H9 (cell line): ENCODE data around the gene TBC1D7. TPM values are rescaled to one million over a fixed set of nuclear protein-coding genes. Genes with fewer than 3 reads are reported as not detected.

Experiments used
- DNase-seq: peaks from one replicate; pipeline ENCODE4 v3.0.0-alpha.2; 2017
- H2AFZ ChIP-seq: one replicate; pipeline ENCODE4 v1.6.1; 2013; ENCODE audit warnings: mild to moderate bottlenecking, low read length, control low read depth, moderate library complexity
- H2AK5ac ChIP-seq: 2 replicates; pipeline ENCODE4 v1.6.1; 2013; ENCODE audit warnings: low read length, control low read depth, mixed read lengths; ENCODE audit not compliant: insufficient read length
- H2BK120ac ChIP-seq: one replicate; pipeline ENCODE4 v1.6.1; 2013; ENCODE audit warnings: low read depth, mild to moderate bottlenecking, low read length, control low read depth, inconsistent platforms; ENCODE audit not compliant: poor library complexity, severe bottlenecking
- H2BK12ac ChIP-seq: 2 replicates; pipeline ENCODE4 v1.6.1; 2013; ENCODE audit warnings: low read length, control low read depth, mixed read lengths, low read depth; ENCODE audit not compliant: insufficient read length
- H2BK15ac ChIP-seq: 2 replicates; pipeline ENCODE4 v1.6.1; 2013; ENCODE audit warnings: low read depth, low read length, control low read depth
- H2BK20ac ChIP-seq: one replicate; pipeline ENCODE4 v1.6.1; 2013; ENCODE audit warnings: low read depth, mild to moderate bottlenecking, low read length, control low read depth, inconsistent platforms; ENCODE audit not compliant: poor library complexity, severe bottlenecking
- H2BK5ac ChIP-seq: 2 replicates; pipeline ENCODE4 v1.6.1; 2013; ENCODE audit warnings: low read length, control low read depth, mixed read lengths; ENCODE audit not compliant: insufficient read length
- H3K14ac ChIP-seq: 2 replicates; pipeline ENCODE4 v1.6.1; 2013; ENCODE audit warnings: low read length, control low read depth; ENCODE audit not compliant: insufficient read depth
- H3K18ac ChIP-seq: 2 replicates; pipeline ENCODE4 v1.6.1; 2013; ENCODE audit warnings: low read depth, mild to moderate bottlenecking, mixed read lengths, low read length, control low read depth; ENCODE audit not compliant: insufficient read length
- H3K23ac ChIP-seq: 2 replicates; pipeline ENCODE4 v1.6.1; 2013; ENCODE audit warnings: low read length, control low read depth, mixed read lengths, low read depth; ENCODE audit not compliant: insufficient read length
- H3K23me2 ChIP-seq: 2 replicates; pipeline ENCODE4 v1.6.1; 2013; ENCODE audit warnings: low read depth, mild to moderate bottlenecking, mixed read lengths, low read length, control low read depth; ENCODE audit not compliant: insufficient read length, poor library complexity, severe bottlenecking
- H3K27ac ChIP-seq: 2 replicates; pipeline ENCODE4 v1.5.1; 2013; ENCODE audit warnings: low read length, control low read depth, mixed read lengths, low read depth; ENCODE audit not compliant: insufficient read length
- H3K27me3 ChIP-seq: 2 replicates; pipeline ENCODE4 v1.6.1; 2013; ENCODE audit warnings: low read length, control low read depth, inconsistent platforms; ENCODE audit not compliant: insufficient read depth
- H3K4ac ChIP-seq: 2 replicates; pipeline ENCODE4 v1.6.1; 2013; ENCODE audit warnings: low read depth, mild to moderate bottlenecking, control low read depth, inconsistent platforms, low read length, moderate library complexity
- H3K4me1 ChIP-seq: 2 replicates; pipeline ENCODE4 v1.6.1; 2013; ENCODE audit warnings: low read length, control low read depth, inconsistent platforms; ENCODE audit not compliant: insufficient read depth
- H3K4me2 ChIP-seq: 2 replicates; pipeline ENCODE4 v1.6.1; 2013; ENCODE audit warnings: low read length, control low read depth, mixed read lengths; ENCODE audit not compliant: insufficient read length, insufficient read depth
- H3K56ac ChIP-seq: 2 replicates; pipeline ENCODE4 v1.6.1; 2013; ENCODE audit warnings: low read depth, mild to moderate bottlenecking, mixed read lengths, low read length, control low read depth; ENCODE audit not compliant: insufficient read length
- H3K79me1 ChIP-seq: 2 replicates; pipeline ENCODE4 v1.6.1; 2013; ENCODE audit warnings: low read depth, mild to moderate bottlenecking, moderate library complexity, low read length, control low read depth, inconsistent platforms; ENCODE audit not compliant: insufficient read depth, poor library complexity, severe bottlenecking
- H3K79me2 ChIP-seq: 2 replicates; pipeline ENCODE4 v1.6.1; 2013; ENCODE audit warnings: low read length, control low read depth, inconsistent platforms; ENCODE audit not compliant: insufficient read depth
- H3K9ac ChIP-seq: 2 replicates; pipeline ENCODE4 v1.6.1; 2013; ENCODE audit warnings: low read length, control low read depth, mixed read lengths; ENCODE audit not compliant: insufficient read length; ENCODE audit errors: extremely low read depth
- H3K9me3 ChIP-seq: one replicate; pipeline ENCODE4 v1.6.1; 2013; ENCODE audit warnings: low read depth, low read length, inconsistent platforms; ENCODE audit not compliant: control insufficient read depth
- H3T11ph ChIP-seq: one replicate; pipeline ENCODE4 v1.6.1; 2013; ENCODE audit warnings: mild to moderate bottlenecking, low read length, control low read depth, inconsistent platforms
- H4K20me1 ChIP-seq: one replicate; pipeline ENCODE4 v1.6.1; 2013; ENCODE audit not compliant: control insufficient read depth, insufficient read length, insufficient read depth
- H4K5ac ChIP-seq: 2 replicates; pipeline ENCODE4 v1.6.1; 2013; ENCODE audit warnings: low read depth, mild to moderate bottlenecking, mixed read lengths, low read length, control low read depth; ENCODE audit not compliant: insufficient read length
- H4K8ac ChIP-seq: replicated peaks from 2 replicates; pipeline ENCODE4 v1.6.1; 2013; ENCODE audit warnings: low read length, control low read depth, mixed read lengths, low read depth; ENCODE audit not compliant: insufficient read length
- H4K91ac ChIP-seq: 2 replicates; pipeline ENCODE4 v1.6.1; 2013; ENCODE audit warnings: low read depth, mild to moderate bottlenecking, moderate library complexity, mixed read lengths, low read length, control low read depth; ENCODE audit not compliant: insufficient read length
- H3K27ac Mint-ChIP-seq, 3 experiments: 2 replicates in 2 of 3; 3 replicates in 1 of 3; pipeline ENCODE4 v1.8.0; 2020 to 2021; ENCODE audit warnings: mixed read lengths in 3 of 3, mild to moderate bottlenecking in 1 of 3, moderate library complexity in 1 of 3
- H3K27me3 Mint-ChIP-seq: 2 replicates; pipeline ENCODE4 v1.8.0; 2021; ENCODE audit warnings: low read depth, mild to moderate bottlenecking, moderate library complexity, mixed read lengths
- H3K36me3 Mint-ChIP-seq, 3 experiments: 2 replicates in 2 of 3; 3 replicates in 1 of 3; pipeline ENCODE4 v1.8.0; 2020 to 2021; ENCODE audit warnings: low read depth in 3 of 3, mixed read lengths in 3 of 3; ENCODE audit not compliant: insufficient read depth in 1 of 3
- H3K4me1 Mint-ChIP-seq, 2 experiments: 2 replicates each; pipeline ENCODE4 v1.8.0; 2020; ENCODE audit warnings: mixed read lengths in 2 of 2
- H3K4me3 Mint-ChIP-seq, 2 experiments: 2 replicates in 1 of 2; 3 replicates in 1 of 2; pipeline ENCODE4 v1.8.0; 2020 to 2021; ENCODE audit warnings: mild to moderate bottlenecking in 2 of 2, mixed read lengths in 2 of 2, moderate library complexity in 1 of 2
- H3K9me3 Mint-ChIP-seq, 2 experiments: 2 replicates in 1 of 2; 3 replicates in 1 of 2; pipeline ENCODE4 v1.8.0; 2020; ENCODE audit warnings: mild to moderate bottlenecking in 2 of 2, mixed read lengths in 2 of 2, moderate library complexity in 1 of 2
- CTCF ChIP-seq: fragments of 200-600 bp; sonication (generic); conservative IDR thresholded peaks from 3 replicates; pipeline ENCODE4 v1.8.0; 2021; ENCODE audit warnings: antibody characterized with exemption, mild to moderate bottlenecking
- whole genome bisulfite sequencing: extraction: QIAGEN DNeasy Blood & Tissue Kit; methylation state at CpG from one replicate; pipeline ENCODE4 v1.1.7; 2013; ENCODE audit warnings: missing lambda C conversion rate, low lambda C conversion rate, mixed read lengths; ENCODE audit not compliant: insufficient read length; ENCODE audit errors: extremely low coverage; 5-methylcytosine and 5-hydroxymethylcytosine counted together
- total RNA-seq: library from RNA; stranded (reverse); gene quantifications from 2 replicates; pipeline ENCODE4 v1.2.1, GENCODE V29; 2021

Gene TBC1D7
- total RNA-seq, 1 experiment from 2014 or later, result 33.9 TPM

DNA sequence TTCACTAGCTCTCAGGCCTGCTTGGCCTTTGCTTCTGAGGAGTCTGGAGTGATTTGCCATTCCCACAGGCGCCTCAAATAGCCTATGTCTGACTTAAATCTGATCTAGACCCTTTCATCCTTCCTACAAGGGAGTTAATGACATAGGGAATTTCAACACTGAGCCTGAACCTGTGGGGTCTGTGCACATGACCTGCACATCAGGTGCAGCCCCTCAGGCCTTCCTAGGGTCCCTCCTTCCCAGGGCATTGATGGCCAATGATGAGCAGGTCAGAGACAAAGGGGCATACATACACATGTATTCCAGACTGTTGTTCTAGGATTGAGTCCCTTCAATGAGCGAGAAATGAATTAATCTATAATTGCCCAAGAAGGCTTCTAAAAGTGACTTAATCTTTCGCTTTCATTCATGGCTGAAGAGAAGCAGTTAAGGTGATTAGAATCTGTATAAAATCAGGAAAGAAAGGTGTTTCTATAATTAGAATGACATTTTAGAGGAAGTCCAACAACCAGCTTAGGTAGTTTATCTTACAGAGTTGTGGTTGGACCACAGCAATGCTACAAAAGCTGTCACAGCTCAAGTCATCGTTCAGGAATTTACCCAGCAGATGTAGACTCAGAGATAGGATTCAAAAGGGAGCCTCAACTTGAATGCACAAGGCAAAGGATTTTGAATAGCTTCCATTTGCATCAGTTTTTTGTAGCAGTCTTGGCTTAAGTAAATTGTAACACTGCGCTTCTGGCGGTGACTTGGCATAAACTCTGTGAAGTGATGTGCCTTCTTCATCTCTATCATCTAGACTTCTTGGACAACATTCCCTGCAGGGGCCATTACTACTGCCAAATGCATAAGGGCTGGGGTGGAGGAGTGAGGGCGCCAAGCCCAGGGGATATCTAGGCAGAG lies 27.0 kb upstream of the TBC1D7 start:
- H3T11ph ChIP-seq, result no peak overlapping the region
- no peaks in the 10 kb centered on the region for H3K9me3 ChIP-seq
- H3K79me2 ChIP-seq, result no peaks in the 10 kb centered on the region
- H2BK120ac ChIP-seq, result no peak overlapping the region
- no peak overlapping the region for H4K8ac ChIP-seq
- no peak overlapping the region for H3K18ac ChIP-seq
- H4K5ac ChIP-seq, result no peak overlapping the region
- Mint-ChIP-seq H3K4me1 (peaks cover 53 to 58% of the 10 kb centered on the region in 2 experiments), H3K27me3 (no peaks in the 10 kb centered on the region), H3K9me3 (peaks cover 2 to 5% of the 10 kb centered on the region in 2 experiments; a peak in 2 of 5 replicates), H3K36me3 (no peaks in the 10 kb centered on the region; a peak in 1 of 7 replicates), H3K4me3 (no peak overlapping the region), H3K27ac (no peak overlapping the region)
- H3K79me1 ChIP-seq, result no peaks in the 10 kb centered on the region
- no peak overlapping the region for H3K14ac ChIP-seq
- no peaks in the 10 kb centered on the region for H3K27me3 ChIP-seq
- no CpG with 5 or more reads among the region's 7 CpGs for WGBS
- no peak overlapping the region for H2AK5ac ChIP-seq
- no peak overlapping the region for H2BK5ac ChIP-seq
- no peak overlapping the region for H3K4me2 ChIP-seq
- no peak for DNase-seq
- H2BK12ac ChIP-seq, result no peak overlapping the region
- H3K4me1 ChIP-seq, result peaks cover 2% of the 10 kb centered on the region; the same call in 1 of the 2 replicates
- no peak overlapping the region for H3K56ac ChIP-seq
- H2BK20ac ChIP-seq, result no peak overlapping the region
- H2AFZ ChIP-seq, result no peak overlapping the region
- no peaks in the 10 kb centered on the region for H4K20me1 ChIP-seq
- no peak overlapping the region for H3K9ac ChIP-seq
- H3K23me2 ChIP-seq, result no peaks in the 10 kb centered on the region
- no peak overlapping the region for H3K27ac ChIP-seq
- H2BK15ac ChIP-seq, result no peak overlapping the region
- TF ChIP-seq CTCF, result no peak
- H3K4ac ChIP-seq, result no peak overlapping the region
- H3K23ac ChIP-seq, result no peak overlapping the region
- no peak overlapping the region for H4K91ac ChIP-seq
